ENCODE results near the gene ZBTB20. TPM values are rescaled to one million over a fixed set of nuclear protein-coding genes. Genes with fewer than 3 reads are reported as not detected.

Gene ZBTB20
- total RNA-seq, 1 donor from 2014 or later, result 30.4 TPM

DNA sequence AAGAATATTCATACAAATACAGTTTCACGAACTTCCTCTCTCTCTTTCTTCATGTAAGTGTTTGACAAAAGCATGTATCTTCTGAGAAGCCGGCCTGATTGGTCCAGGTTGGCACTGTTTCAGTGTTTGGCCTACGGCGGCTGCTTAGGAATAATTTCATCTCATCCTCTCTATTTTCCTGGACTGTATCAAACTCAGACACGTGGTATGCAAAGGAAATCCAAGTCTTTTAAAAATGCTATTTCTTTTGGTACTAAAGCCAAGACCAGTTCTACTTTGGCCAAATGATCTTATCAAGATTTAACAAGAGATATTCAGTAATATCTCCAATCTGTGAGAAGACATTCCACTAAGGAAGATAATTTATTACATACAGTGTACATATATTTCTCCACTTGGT lies 700.5 kb downstream of the ZBTB20 start:
- H3K4me3 Mint-ChIP-seq, result no peak overlapping the region
- H3K27ac Mint-ChIP-seq, result no peak overlapping the region
- H3K36me3 Mint-ChIP-seq, result no peaks in the 10 kb centered on the region
- no peak for DNase-seq (ENCODE audit: low spot score in 2 of 2, unreplicated experiment in 2 of 2)
- TF ChIP-seq CTCF (IDR thresholded peaks at IDR 0.05; ENCODE audit: unreplicated experiment), result no peak
- peaks cover 34% of the 10 kb centered on the region for H3K4me1 Mint-ChIP-seq
- no peaks in the 10 kb centered on the region for H3K9me3 Mint-ChIP-seq
- peaks cover 3% of the 10 kb centered on the region for H3K27me3 Mint-ChIP-seq (ENCODE audit: low read depth)

DNA sequence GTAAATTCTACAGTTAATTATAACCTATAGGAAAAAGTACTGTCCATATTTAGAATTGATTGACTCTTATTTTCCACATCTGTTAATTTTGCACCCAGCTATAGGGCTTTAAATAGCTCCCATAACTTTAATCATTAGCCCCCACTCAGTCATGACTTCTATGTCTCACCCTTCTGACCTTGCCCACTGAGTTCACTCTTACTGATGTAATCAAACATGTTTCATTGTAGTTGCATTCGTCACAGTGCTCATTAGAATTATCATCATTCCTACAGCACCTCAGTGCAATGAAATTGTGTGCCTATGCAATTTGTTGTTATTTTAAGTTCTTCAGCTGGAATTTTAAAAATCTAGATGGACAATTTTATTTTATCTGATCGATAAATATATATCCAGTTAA lies 701.9 kb downstream of the ZBTB20 start:
- no peak for DNase-seq (ENCODE audit: low spot score in 2 of 2, unreplicated experiment in 2 of 2)
- H3K27ac Mint-ChIP-seq, result no peak overlapping the region
- H3K36me3 Mint-ChIP-seq, result no peaks in the 10 kb centered on the region
- H3K27me3 Mint-ChIP-seq (ENCODE audit: low read depth), result no peaks in the 10 kb centered on the region
- no peak for TF ChIP-seq CTCF (IDR thresholded peaks at IDR 0.05; ENCODE audit: unreplicated experiment)
- no peak overlapping the region for H3K4me3 Mint-ChIP-seq
- H3K4me1 Mint-ChIP-seq, result peaks cover 24% of the 10 kb centered on the region
- no peaks in the 10 kb centered on the region for H3K9me3 Mint-ChIP-seq

- DNase-seq (ENCODE audit: low spot score in 2 of 2, unreplicated experiment in 2 of 2), result no peak
- no peaks in the 10 kb centered on the region for H3K36me3 Mint-ChIP-seq
- H3K4me1 Mint-ChIP-seq, result peaks cover 17% of the 10 kb centered on the region
- H3K9me3 Mint-ChIP-seq, result no peaks in the 10 kb centered on the region
- no peaks in the 10 kb centered on the region for H3K27me3 Mint-ChIP-seq (ENCODE audit: low read depth)
- no peak overlapping the region for H3K4me3 Mint-ChIP-seq
- H3K27ac Mint-ChIP-seq, result no peak overlapping the region
- no peak for TF ChIP-seq CTCF (IDR thresholded peaks at IDR 0.05; ENCODE audit: unreplicated experiment)
These were observed 702.9 kb downstream of the ZBTB20 start for GRCh38 chr3:114444216-114444615.

GRCh38 chr3:114442246-114442645 lies 704.8 kb downstream of the ZBTB20 start:
- no peak for DNase-seq (ENCODE audit: low spot score in 2 of 2, unreplicated experiment in 2 of 2)
- Mint-ChIP-seq H3K27me3 (ENCODE audit: low read depth) (no peaks in the 10 kb centered on the region), H3K36me3 (no peaks in the 10 kb centered on the region), H3K27ac (no peak overlapping the region), H3K4me1 (peaks cover 9% of the 10 kb centered on the region), H3K9me3 (no peaks in the 10 kb centered on the region), H3K4me3 (no peak overlapping the region)
- no peak for TF ChIP-seq CTCF (IDR thresholded peaks at IDR 0.05; ENCODE audit: unreplicated experiment)

GRCh38 chr3:114441386-114441785 lies 705.7 kb downstream of the ZBTB20 start:
- H3K27ac Mint-ChIP-seq, result no peak overlapping the region

More at GRCh38 chr3:114441386-114441785, 705.7 kb downstream of the ZBTB20 start:
- H3K9me3 Mint-ChIP-seq, result no peaks in the 10 kb centered on the region
- no peaks in the 10 kb centered on the region for H3K36me3 Mint-ChIP-seq
- TF ChIP-seq CTCF (IDR thresholded peaks at IDR 0.05; ENCODE audit: unreplicated experiment), result no peak
- no peak for DNase-seq (ENCODE audit: low spot score in 2 of 2, unreplicated experiment in 2 of 2)
- no peak overlapping the region for H3K4me3 Mint-ChIP-seq
- H3K27me3 Mint-ChIP-seq (ENCODE audit: low read depth), result no peaks in the 10 kb centered on the region
- H3K4me1 Mint-ChIP-seq, result peaks cover 3% of the 10 kb centered on the region

Data from mesothelial cell of epicardium (in vitro differentiated cells).